GM06990 (cell line): ENCODE results near the gene ADNP2.

ENCODE experiments used
- DNase-seq: peaks from one replicate; pipeline ENCODE4 v3.0.0-alpha.2; 2011; ENCODE audit not compliant: insufficient read length; ENCODE audit errors: extremely low read depth
- H3K27me3 ChIP-seq: replicated peaks from 2 replicates; pipeline ENCODE4 v1.6.0; 2011; ENCODE audit warnings: low read length; ENCODE audit not compliant: control insufficient read depth, insufficient read depth
- H3K36me3 ChIP-seq: 2 replicates; pipeline ENCODE4 v1.5.1; 2011; ENCODE audit warnings: low read length; ENCODE audit not compliant: control insufficient read depth, insufficient read depth
- H3K4me3 ChIP-seq: replicated peaks from 2 replicates; pipeline ENCODE4 v1.5.1; 2011; ENCODE audit warnings: low read depth, mild to moderate bottlenecking, control low read depth, low read length
- TF ChIP-seq, protein P1 (sequence below): IDR thresholded peaks from 2 replicates; pipeline ENCODE4 v1.5.1; 2011; ENCODE audit warnings: low read length, control low read depth, mild to moderate bottlenecking, inconsistent platforms; ENCODE audit not compliant: insufficient read depth, poor library complexity, severe bottlenecking

ADNP2 gene

DNA sequence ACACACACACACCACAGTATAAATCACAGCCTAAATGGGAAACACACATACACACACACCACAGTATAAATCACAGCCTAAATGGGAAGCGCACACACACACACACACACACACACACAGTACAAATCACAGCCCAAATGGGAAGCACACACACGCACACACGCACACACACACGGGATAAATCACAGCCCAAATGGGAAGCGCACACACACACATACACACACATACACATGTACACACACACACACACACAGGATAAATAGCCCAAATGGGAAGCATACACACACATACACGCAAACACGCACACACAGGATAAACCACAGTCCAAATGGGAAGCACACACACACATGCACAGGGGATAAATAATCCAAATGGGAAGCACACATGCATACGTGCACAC is 68.1 kb downstream of the ADNP2 start:
- no peak overlapping the region for H3K4me3 ChIP-seq
- H3K36me3 ChIP-seq: no peaks in the 10 kb centered on the region
- no peak for DNase-seq
- TF ChIP-seq, protein P1, sequence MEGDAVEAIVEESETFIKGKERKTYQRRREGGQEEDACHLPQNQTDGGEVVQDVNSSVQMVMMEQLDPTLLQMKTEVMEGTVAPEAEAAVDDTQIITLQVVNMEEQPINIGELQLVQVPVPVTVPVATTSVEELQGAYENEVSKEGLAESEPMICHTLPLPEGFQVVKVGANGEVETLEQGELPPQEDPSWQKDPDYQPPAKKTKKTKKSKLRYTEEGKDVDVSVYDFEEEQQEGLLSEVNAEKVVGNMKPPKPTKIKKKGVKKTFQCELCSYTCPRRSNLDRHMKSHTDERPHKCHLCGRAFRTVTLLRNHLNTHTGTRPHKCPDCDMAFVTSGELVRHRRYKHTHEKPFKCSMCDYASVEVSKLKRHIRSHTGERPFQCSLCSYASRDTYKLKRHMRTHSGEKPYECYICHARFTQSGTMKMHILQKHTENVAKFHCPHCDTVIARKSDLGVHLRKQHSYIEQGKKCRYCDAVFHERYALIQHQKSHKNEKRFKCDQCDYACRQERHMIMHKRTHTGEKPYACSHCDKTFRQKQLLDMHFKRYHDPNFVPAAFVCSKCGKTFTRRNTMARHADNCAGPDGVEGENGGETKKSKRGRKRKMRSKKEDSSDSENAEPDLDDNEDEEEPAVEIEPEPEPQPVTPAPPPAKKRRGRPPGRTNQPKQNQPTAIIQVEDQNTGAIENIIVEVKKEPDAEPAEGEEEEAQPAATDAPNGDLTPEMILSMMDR: no peak
- H3K27me3 ChIP-seq: no peaks in the 10 kb centered on the region; the same call in none of the 2 replicates

DNA sequence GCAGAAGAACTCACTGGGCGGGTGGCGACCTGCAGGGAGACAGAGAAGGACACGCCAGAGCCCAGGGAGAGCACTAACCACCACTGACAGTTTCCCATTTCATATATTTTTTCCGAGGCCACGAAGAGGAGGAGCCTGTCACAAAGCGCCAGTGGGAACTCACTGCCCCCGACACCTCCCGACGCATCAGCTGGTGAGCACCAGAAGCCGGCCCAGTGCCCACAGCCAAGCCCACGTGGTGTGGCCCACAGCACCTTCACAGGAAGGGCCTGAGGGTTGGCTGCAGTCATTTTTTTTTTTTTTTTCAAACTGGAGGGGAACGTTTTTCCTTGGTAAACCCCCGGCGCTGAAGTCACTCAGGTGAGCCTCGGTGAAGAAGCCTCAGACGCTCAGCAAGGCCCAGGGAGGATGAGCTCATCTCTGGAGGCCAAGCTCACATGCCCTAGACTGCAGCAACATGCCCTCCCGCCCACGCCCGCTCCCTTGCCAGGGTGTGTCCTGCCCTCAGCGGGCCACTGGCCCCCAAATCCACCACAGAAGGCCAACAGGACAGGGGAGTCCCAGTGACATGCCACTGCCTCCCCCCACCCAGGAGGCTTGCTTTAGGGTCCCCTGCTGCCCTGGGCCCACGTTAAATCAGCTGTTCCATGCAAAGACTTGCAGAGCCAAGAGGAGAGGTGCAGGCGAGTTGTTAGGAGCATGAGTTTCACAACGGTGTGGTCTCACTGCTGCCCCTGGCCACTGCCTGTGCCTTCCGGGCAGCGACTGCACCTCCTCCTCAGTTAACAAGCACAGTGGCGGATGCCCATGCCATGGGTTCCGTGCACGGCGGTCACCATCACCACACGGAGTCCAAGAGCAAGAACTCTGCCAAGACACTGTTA is 70.1 kb downstream of the ADNP2 start:
- DNase-seq: no peak
- Histone ChIP-seq H3K36me3 (no peaks in the 10 kb centered on the region), H3K4me3 (no peak overlapping the region), H3K27me3 (no peaks in the 10 kb centered on the region; the same call in 1 of the 2 replicates)
- TF ChIP-seq, protein P1: no peak

DNA sequence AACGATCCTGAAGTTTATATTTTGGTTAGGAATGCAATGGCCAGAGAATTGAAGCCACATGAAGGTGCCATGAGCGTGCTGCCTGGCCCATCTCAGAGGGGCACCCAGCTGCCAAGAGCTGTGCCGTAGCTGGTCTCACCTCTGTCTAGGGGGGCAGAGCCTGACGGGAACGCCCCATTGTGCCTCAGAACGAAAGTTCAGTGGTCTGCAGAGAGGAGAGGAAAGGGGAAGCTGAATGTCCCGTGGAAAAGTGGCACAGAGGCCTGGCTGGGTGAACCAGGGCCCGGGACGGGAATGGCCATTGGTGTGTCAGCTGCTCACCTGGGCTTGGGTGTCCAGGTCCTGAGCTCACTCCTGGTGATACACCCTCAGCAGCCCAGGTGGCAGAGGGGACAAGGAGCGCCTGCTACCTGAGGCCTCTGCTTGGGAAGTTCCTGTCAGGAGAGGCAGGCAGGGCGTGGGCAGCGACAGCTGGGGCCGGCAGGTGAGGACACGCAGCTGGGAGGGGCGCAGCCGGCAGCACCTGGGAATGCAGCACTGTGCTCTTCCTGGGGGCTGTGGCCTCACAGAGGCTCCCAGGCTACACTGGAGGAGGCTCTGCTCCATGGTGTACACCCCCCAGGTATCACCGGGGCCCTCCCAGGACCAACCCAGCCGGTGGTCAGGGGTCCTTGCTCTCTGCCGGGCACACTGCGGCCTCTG is 70.9 kb downstream of the ADNP2 start:
- Histone ChIP-seq H3K4me3 (no peak overlapping the region), H3K27me3 (no peaks in the 10 kb centered on the region; the same call in 1 of the 2 replicates), H3K36me3 (no peaks in the 10 kb centered on the region)
- TF ChIP-seq, protein P1: no peak
- DNase-seq: no peak

DNA sequence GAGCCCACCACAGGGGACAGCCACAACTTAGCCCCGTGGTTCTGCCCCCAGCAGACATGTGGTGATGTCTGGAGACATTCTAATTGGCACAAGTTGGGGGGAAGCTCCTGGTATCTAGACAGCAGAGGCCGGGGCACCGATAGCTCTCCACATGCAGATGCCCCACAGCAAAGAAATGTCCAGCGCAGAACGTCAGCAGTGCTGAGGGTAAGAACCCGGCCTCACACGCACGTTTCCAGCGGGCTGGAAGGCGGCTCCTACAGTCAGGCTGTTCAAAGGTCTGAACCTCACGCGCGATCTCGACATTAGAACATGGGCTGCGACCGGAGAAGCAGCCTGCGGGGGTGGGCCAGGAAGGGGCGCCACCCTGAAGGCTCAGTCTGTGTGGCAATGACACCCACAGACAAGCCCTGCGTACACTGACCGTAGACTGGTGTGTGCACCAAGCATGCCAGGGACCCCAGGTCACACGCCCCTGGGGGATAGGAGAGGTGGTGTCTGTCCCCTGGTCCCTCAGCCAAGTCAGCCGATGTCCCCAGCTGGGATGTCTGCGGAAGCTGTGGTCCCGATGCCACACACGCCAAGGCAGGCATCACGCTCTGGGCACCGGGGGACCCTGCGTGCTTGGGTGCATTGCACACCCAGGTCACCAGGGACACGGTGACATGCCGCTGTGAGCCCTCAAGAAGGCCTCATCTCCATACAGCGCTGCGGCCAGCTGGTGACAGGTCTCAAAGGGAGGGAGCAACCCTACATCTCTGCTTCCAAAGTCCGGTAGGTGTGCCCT is 71.9 kb downstream of the ADNP2 start:
- no peaks in the 10 kb centered on the region for H3K36me3 ChIP-seq
- no peak overlapping the region for H3K4me3 ChIP-seq
- H3K27me3 ChIP-seq: no peaks in the 10 kb centered on the region; the same call in 1 of the 2 replicates
- DNase-seq: no peak
- TF ChIP-seq, protein P1: no peak

DNA sequence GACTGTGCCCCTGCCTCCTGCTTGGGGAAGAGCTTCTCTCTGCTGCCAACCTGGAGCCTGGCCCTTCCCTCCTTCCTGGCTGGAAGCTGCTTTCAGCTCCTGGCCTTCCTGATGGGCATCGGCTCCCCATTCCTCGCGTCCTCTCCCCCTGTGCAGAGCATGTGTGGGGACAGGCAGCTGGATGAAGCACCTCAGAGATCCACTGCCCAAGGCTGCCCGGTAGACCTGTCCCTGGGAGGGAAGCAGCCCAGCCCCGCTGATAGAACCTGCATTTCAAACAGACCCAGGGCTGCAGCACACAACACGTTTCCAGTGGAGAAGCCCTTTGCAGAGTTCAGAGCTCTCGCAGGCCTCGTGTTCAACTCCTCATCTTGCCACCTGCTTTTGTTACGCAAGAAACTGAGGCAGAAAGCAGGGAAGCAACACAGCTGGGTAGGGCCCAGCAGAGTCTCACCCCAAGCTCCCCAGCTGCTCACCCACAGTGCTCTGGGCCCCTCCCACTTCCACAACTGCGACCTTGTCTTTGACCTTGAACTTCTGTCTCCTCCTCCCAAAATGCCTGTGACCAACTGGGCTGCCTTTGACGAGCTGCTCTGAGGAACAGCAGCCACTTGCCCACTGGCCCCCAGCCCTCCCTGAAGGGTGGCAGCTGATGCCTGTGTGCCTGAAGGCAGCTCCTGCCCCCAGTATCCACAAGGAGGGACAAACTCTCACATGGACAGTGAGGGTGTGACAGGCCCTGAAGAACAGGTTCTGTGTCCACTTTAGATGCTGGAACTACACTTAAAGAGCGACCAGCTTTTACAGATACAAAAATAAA is 72.8 kb downstream of the ADNP2 start:
- H3K36me3 ChIP-seq: no peaks in the 10 kb centered on the region
- TF ChIP-seq, protein P1: no peak
- H3K4me3 ChIP-seq: no peak overlapping the region
- H3K27me3 ChIP-seq: no peaks in the 10 kb centered on the region; the same call in 1 of the 2 replicates
- DNase-seq: no peak
